Measurements from ENCODE around the gene SLC22A6.

SLC22A6 gene

GRCh38 chr11:62984451-62984991 lies at the start of gene SLC22A6:
Gene SLC22A6 (minus strand): TSS chr11:62984967. CDS start chr11:62984690, 277 bp downstream.
- no peak for DNase-seq (ENCODE audit: low spot score)

GRCh38 chr11:63032457-63032856 lies 47.7 kb upstream of the SLC22A6 start:
- DNase-seq (ENCODE audit: low spot score) = no peak

- peak; percentile 74 for DNase-seq (ENCODE audit: low spot score)
Measured at GRCh38 chr11:63023841-63024648, 39.3 kb upstream of the SLC22A6 start.

GRCh38 chr11:63023222-63023814 lies 38.6 kb upstream of the SLC22A6 start:
- no peak for DNase-seq (ENCODE audit: low spot score)

- DNase-seq (ENCODE audit: low spot score) = no peak
Measured at GRCh38 chr11:63022441-63022840, 37.7 kb upstream of the SLC22A6 start.

GRCh38 chr11:63020671-63021291 lies 36.0 kb upstream of the SLC22A6 start:
- DNase-seq (ENCODE audit: low spot score) = peak; percentile 18

- no peak for DNase-seq (ENCODE audit: low spot score)
Measured at GRCh38 chr11:63019506-63019905, 34.7 kb upstream of the SLC22A6 start.

- DNase-seq (ENCODE audit: low spot score) = no peak
Measured at GRCh38 chr11:63017306-63017974, 32.7 kb upstream of the SLC22A6 start.

- no peak for DNase-seq (ENCODE audit: low spot score)
Measured at GRCh38 chr11:63015521-63016215, 30.9 kb upstream of the SLC22A6 start, which contains the start of gene SLC22A8. Gene SLC22A8 (minus strand): TSS chr11:63015841. CDS start chr11:63014958, 883 bp downstream.

- no peak for DNase-seq (ENCODE audit: low spot score)
Measured at GRCh38 chr11:63014408-63015055, 29.8 kb upstream of the SLC22A6 start.

- no peak for DNase-seq (ENCODE audit: low spot score)
Measured at GRCh38 chr11:63012839-63013238, 28.1 kb upstream of the SLC22A6 start.

- no peak for DNase-seq (ENCODE audit: low spot score)
Measured at GRCh38 chr11:63012430-63012829, 27.7 kb upstream of the SLC22A6 start.

- DNase-seq (ENCODE audit: low spot score) = no peak
Measured at GRCh38 chr11:63010934-63011439, 26.2 kb upstream of the SLC22A6 start.

GRCh38 chr11:63007920-63008319 lies 23.2 kb upstream of the SLC22A6 start:
- DNase-seq (ENCODE audit: low spot score) = no peak

- DNase-seq (ENCODE audit: low spot score) = no peak
Measured at GRCh38 chr11:63001456-63001855, 16.7 kb upstream of the SLC22A6 start.

- no peak for DNase-seq (ENCODE audit: low spot score)
Measured at GRCh38 chr11:62999649-63000048, 14.9 kb upstream of the SLC22A6 start.

- no peak for DNase-seq (ENCODE audit: low spot score)
Measured at GRCh38 chr11:62999156-62999555, 14.4 kb upstream of the SLC22A6 start.

- no peak for DNase-seq (ENCODE audit: low spot score)
Measured at GRCh38 chr11:62996271-62996670, 11.5 kb upstream of the SLC22A6 start.

GRCh38 chr11:62994775-62995174 lies 10.0 kb upstream of the SLC22A6 start:
- DNase-seq (ENCODE audit: low spot score) = no peak

GRCh38 chr11:62988276-62988675 lies 3.5 kb upstream of the SLC22A6 start:
- DNase-seq (ENCODE audit: low spot score) = no peak

Data from hematopoietic multipotent progenitor cell treated with erythropoietin and hydrocortisone succinate and interleukin-3 and kit ligand, for 15 days (in vitro differentiated cells).